Measurements from ENCODE around the gene ADAM21. TPM values are rescaled to one million over a fixed set of nuclear protein-coding genes. Genes with fewer than 3 reads are reported as not detected.
A peak's percentile ranks its signal among the peaks of the same experiment; 100 is the strongest.
"Not testable (repeated sequence)": the region's sequence is repeated elsewhere in the genome, so short reads cannot be mapped to it uniquely, and the experiment has no call there.

Gene ADAM21
- under 1 TPM in 2 of 6 experiments, not detected in 4; 0.12 to 0.17 TPM for total RNA-seq
- long read RNA-seq: 0 reads

DNA sequence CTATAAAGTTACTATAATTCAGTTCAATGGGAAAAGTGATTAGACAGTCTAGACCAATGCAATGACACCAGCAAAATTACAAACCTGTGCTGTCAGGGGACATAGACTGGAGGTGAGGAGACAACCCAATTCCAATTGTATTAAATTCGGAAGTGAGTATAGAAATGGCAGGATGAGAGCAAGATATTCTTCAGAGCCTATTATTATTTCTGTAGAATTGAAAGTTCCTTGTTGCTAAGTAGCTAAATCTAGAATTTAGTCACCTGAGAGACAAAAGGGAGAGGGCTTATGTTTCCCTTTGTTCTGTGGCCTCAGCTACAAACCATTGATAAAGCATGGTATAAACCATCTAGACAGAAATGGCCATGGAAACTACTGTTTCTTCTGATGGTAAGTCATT is at the start of gene ADAM21:
Gene ADAM21, plus strand, starts transcription at position 301 of the 400 bp plus-strand sequence. CDS start 5,326 bp downstream, outside the sequence.
- H3K27me3 ChIP-seq: no peaks in the 10 kb centered on the region
- no peak within 1 kb of the TSS for H3K27ac ChIP-seq
- intact Hi-C loops (cut with DNase I): no loop called here
- DNase-seq (no peak), ATAC-seq (no peak)
- TF ChIP-seq, protein P1, sequence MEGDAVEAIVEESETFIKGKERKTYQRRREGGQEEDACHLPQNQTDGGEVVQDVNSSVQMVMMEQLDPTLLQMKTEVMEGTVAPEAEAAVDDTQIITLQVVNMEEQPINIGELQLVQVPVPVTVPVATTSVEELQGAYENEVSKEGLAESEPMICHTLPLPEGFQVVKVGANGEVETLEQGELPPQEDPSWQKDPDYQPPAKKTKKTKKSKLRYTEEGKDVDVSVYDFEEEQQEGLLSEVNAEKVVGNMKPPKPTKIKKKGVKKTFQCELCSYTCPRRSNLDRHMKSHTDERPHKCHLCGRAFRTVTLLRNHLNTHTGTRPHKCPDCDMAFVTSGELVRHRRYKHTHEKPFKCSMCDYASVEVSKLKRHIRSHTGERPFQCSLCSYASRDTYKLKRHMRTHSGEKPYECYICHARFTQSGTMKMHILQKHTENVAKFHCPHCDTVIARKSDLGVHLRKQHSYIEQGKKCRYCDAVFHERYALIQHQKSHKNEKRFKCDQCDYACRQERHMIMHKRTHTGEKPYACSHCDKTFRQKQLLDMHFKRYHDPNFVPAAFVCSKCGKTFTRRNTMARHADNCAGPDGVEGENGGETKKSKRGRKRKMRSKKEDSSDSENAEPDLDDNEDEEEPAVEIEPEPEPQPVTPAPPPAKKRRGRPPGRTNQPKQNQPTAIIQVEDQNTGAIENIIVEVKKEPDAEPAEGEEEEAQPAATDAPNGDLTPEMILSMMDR (IDR thresholded peaks at IDR 0.05): no peak
- no peak for TF ChIP-seq POLR2A (IDR thresholded peaks at IDR 0.05)
- no peak within 1 kb of the TSS for H3K4me3 ChIP-seq
- peaks cover 0 to 12% (median 0%) of the 10 kb centered on the region in 4 donors for H3K4me1 ChIP-seq
- no peaks in the 10 kb centered on the region for H3K9me3 ChIP-seq
- 58% methylated on average over 1 of the region's 1 CpG for WGBS (ENCODE audit: insufficient coverage, low coverage, low lambda C conversion rate, missing lambda C conversion rate)
- H3K36me3 ChIP-seq: no peaks in the 10 kb centered on the region

DNA sequence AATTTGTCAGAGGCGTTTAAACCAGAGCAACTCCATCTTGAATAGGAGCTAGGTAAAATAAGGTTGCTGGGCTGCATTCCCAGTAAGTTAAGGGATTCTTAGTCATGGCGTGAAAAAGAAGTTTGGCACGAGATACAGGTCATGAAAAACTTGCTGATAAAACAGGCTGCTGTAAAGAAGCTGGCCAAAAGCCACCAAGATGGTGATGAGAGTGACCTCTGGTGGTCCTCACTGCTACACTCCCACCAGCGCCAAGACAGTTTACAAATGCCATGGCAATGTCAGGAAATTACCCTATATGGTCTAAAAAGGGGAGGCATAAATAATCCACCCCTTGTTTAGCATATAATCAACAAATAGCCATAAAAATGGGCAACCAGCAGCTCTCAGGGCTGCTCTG is 48.6 kb upstream of the ADAM21 start:
- H3K9me3 ChIP-seq; H3K4me3 ChIP-seq; H3K27me3 ChIP-seq; intact Hi-C loops (cut with DNase I); H3K27ac ChIP-seq; H3K4me1 ChIP-seq; DNase-seq; ATAC-seq; H3K36me3 ChIP-seq: not testable (repeated sequence)
- 81% methylated on average over 4 of the region's 4 CpGs for WGBS (ENCODE audit: insufficient coverage, low coverage, low lambda C conversion rate, missing lambda C conversion rate)

DNA sequence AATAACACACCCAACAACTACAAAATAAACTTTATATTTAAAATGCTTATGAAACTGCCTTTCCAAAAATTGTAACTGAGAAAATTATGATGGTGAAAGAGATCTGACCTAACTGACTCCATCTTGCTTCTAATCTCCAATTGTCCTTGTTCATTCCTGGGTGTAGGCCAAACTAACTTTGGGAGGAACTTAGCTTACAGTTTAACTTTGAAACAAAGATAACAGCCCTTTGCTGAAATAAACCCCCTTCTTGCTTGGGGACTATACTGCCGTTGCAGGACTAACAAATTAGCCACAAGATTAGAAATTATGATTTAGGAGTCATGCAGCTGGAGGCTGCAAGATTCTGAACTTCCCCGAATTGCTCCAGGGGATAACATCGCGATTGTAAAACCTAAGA is 45.8 kb upstream of the ADAM21 start:
- H3K4me1 ChIP-seq; H3K4me3 ChIP-seq; H3K27me3 ChIP-seq; H3K27ac ChIP-seq; H3K9me3 ChIP-seq; ATAC-seq; H3K36me3 ChIP-seq; intact Hi-C loops (cut with DNase I); DNase-seq: not testable (repeated sequence)
- 93% methylated on average over 2 of the region's 4 CpGs for WGBS (ENCODE audit: insufficient coverage, low coverage, low lambda C conversion rate, missing lambda C conversion rate)

DNA sequence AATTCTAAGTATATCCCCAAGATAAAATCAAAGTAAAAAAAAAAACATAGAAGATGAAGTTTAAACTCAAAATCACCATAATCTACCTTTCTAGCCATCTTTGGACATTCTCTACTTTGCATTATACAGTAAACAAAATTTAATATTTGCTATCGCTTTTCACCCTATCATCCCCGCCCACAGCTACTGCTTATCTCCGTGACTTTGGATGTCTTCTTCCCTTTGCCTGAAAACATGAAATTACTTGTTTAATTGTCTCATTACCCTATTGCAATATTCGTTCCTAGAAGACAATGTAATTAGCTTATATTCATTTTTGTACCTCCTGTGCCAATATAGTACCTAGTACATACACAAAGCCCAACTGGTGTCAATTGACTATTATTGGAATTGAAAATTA is 44.4 kb upstream of the ADAM21 start:
- H3K4me1 ChIP-seq: no peaks in the 10 kb centered on the region
- TF ChIP-seq, protein P1 (IDR thresholded peaks at IDR 0.05): no peak
- TF ChIP-seq POLR2A (IDR thresholded peaks at IDR 0.05): no peak
- H3K27me3 ChIP-seq: no peaks in the 10 kb centered on the region
- no peak overlapping the region for H3K4me3 ChIP-seq
- intact Hi-C loops (cut with DNase I): no loop called here
- no peaks in the 10 kb centered on the region for H3K36me3 ChIP-seq
- ATAC-seq (no peak), DNase-seq (no peak)
- WGBS (ENCODE audit: insufficient coverage, low coverage, low lambda C conversion rate, missing lambda C conversion rate): 94% methylated on average over 4 of the region's 4 CpGs
- no peaks in the 10 kb centered on the region for H3K9me3 ChIP-seq
- H3K27ac ChIP-seq: no peak overlapping the region

DNA sequence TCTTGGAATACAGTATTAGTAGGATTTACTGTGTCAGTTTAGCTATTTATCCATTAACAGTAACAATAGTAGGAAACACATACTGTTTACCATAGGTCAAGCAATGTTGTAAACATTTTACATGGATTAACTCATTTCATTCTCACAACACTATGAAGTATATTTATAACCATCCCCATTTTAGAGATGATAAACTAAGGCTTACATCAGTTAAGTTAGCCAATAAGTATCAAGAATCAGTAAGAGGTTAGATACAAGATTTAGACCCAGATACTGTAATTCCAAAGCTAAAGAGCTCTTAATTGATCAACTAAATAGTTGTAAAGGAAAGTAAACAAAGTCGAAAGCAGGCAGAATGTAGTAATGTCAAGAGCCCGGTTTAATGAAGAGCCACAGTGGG is 36.2 kb upstream of the ADAM21 start:
- H3K9me3 ChIP-seq: no peaks in the 10 kb centered on the region
- ATAC-seq (peak in 2 of 4 donors; percentile 29 to 52), DNase-seq (no peak)
- H3K4me1 ChIP-seq: peaks cover 0 to 7% (median 2%) of the 10 kb centered on the region in 4 donors
- TF ChIP-seq, protein P1 (IDR thresholded peaks at IDR 0.05): no peak
- no peak for TF ChIP-seq POLR2A (IDR thresholded peaks at IDR 0.05)
- intact Hi-C loops (cut with DNase I): no loop called here
- peak overlapping the region; percentile 53 to 73 (median 63) for H3K4me3 ChIP-seq
- H3K27me3 ChIP-seq: no peaks in the 10 kb centered on the region
- H3K27ac ChIP-seq: peak overlapping the region in 1 of 3 donors; percentile 77
- H3K36me3 ChIP-seq: no peaks in the 10 kb centered on the region
- WGBS (ENCODE audit: insufficient coverage, low coverage, low lambda C conversion rate, missing lambda C conversion rate): 6% methylated on average over 2 of the region's 2 CpGs

DNA sequence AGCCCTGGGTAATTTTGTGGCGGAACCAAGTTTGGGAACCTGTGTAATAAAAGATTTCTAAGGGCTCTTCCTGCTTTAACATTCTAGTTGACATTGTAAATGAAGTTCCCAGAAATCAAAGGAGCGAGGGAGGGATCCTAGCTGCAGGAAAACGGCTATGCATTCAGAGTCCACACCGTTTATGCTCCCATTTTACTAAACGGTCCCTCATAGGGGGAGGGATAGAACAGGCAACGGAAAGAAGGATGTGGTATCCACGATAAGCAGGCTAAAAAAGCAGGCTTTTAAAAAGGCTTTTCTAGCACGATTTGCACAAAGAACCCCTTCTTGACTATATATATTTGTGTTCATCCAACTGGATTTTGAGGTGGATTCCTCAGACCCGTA is 35.6 kb upstream of the ADAM21 start:
- H3K27ac ChIP-seq: peak overlapping the region; percentile 58 to 77 (median 63)
- H3K27me3 ChIP-seq: no peaks in the 10 kb centered on the region
- peaks cover 0 to 7% (median 2%) of the 10 kb centered on the region in 4 donors for H3K4me1 ChIP-seq
- H3K4me3 ChIP-seq: peak overlapping the region; percentile 53 to 73 (median 63)
- no peaks in the 10 kb centered on the region for H3K36me3 ChIP-seq
- intact Hi-C loops (cut with DNase I): no loop called here
- DNase-seq: no peak
- H3K9me3 ChIP-seq: no peaks in the 10 kb centered on the region
- TF ChIP-seq POLR2A (IDR thresholded peaks at IDR 0.05): no peak
- TF ChIP-seq, protein P1 (IDR thresholded peaks at IDR 0.05): no peak
- 1% methylated on average over 9 of the region's 9 CpGs for WGBS (ENCODE audit: insufficient coverage, low coverage, low lambda C conversion rate, missing lambda C conversion rate)
- ATAC-seq: peak; percentile 44 to 63 (median 50)

Data from right lobe of liver (tissue), 6 donors.